Spleen (tissue), 11 donors: ENCODE measurements around the gene ZNF226. TPM values are rescaled to one million over a fixed set of nuclear protein-coding genes. Genes with fewer than 3 reads are reported as not detected.

Experiments
- DNase-seq: peaks from one replicate; pipeline ENCODE4 v3.0.0-alpha.2; 2020
- H3K27ac ChIP-seq, 8 donors: fragments of 200-600 bp; sonication (generic) in 7 of 8; 1 replicate in 4 of 8; 2 replicates in 4 of 8; pipeline versions ENCODE4 v1.5.0 to v1.8.0; 2016 to 2021; ENCODE audit warnings: inconsistent platforms in 4 of 8, mild to moderate bottlenecking in 4 of 8, moderate library complexity in 1 of 8
- H3K27me3 ChIP-seq, 7 donors: fragments of 200-600 bp; sonication (generic) in 6 of 7; replicated peaks in 1 of 7; 1 replicate in 4 of 7; 2 replicates in 3 of 7; pipeline versions ENCODE4 v1.5.0 to v1.8.0; 2016 to 2021; ENCODE audit warnings: inconsistent platforms in 3 of 7, mild to moderate bottlenecking in 1 of 7
- H3K36me3 ChIP-seq, 6 donors: fragments of 200-600 bp; sonication (generic) in 5 of 6; 1 replicate in 4 of 6; 2 replicates in 2 of 6; pipeline versions ENCODE4 v1.5.0 to v1.8.0; 2016 to 2021; ENCODE audit warnings: inconsistent platforms in 2 of 6
- H3K4me1 ChIP-seq, 6 donors: fragments of 200-600 bp; sonication (generic) in 5 of 6; 1 replicate in 3 of 6; 2 replicates in 3 of 6; pipeline versions ENCODE4 v1.5.0 to v1.8.0; 2016 to 2021; ENCODE audit warnings: inconsistent platforms in 3 of 6
- H3K4me3 ChIP-seq, 8 donors: fragments of 200-600 bp; sonication (generic) in 7 of 8; 1 replicate in 4 of 8; 2 replicates in 4 of 8; pipeline versions ENCODE4 v1.5.0 to v1.8.0; 2016 to 2021; ENCODE audit warnings: inconsistent platforms in 4 of 8, mild to moderate bottlenecking in 4 of 8, moderate library complexity in 2 of 8
- H3K9me3 ChIP-seq, 8 donors: fragments of 200-600 bp; sonication (generic) in 7 of 8; 1 replicate in 4 of 8; 2 replicates in 4 of 8; pipeline versions ENCODE4 v1.5.0 to v1.8.0; 2016 to 2021; ENCODE audit warnings: inconsistent platforms in 4 of 8
- POLR2A ChIP-seq, 3 donors: fragments of 450-650 bp; IDR thresholded peaks; one replicate each; pipeline ENCODE4 v1.5.1; 2017; ENCODE audit warnings: antibody characterized with exemption in 3 of 3, mild to moderate bottlenecking in 1 of 3
- POLR2AphosphoS5 ChIP-seq, 3 donors: sonication (generic); formaldehyde crosslinking; IDR thresholded peaks; one replicate each; pipeline ENCODE4 v1.5.1; 2017; ENCODE audit warnings: antibody characterized with exemption in 3 of 3
- WGBS, 5 donors: extraction: QIAGEN DNeasy Blood & Tissue Kit in 3 of 5; methylation state at CpG; one replicate each; pipeline versions ENCODE4 v1.1.5 to v1.1.7; 2013 to 2018; 5-methylcytosine and 5-hydroxymethylcytosine counted together
- intact Hi-C: fragments of 100-400 bp; cut with DNase I; formaldehyde crosslinking; loops from one replicate; pipeline ENCODE4 v1.15.0; 2023; ENCODE audit warnings: low total_unique reads
- polyA plus RNA-seq, 3 donors: library from polyadenylated mRNA; stranded (reverse); fragments of 200-250 nt; gene quantifications; one replicate each; pipeline ENCODE4 v1.2.1, GENCODE V29; 2013
- total RNA-seq, 7 donors: library from RNA; depleted of rRNA in 3 of 7; stranded (reverse); fragments of >200 nt in 3 of 7; fragmentation: NEBNext Ultra II Directional in 4 of 7; extraction: Animal tissue kit (Norgen Biotek cat#: 25700) in 4 of 7; gene quantifications; one replicate each; pipeline versions ENCODE4 v1.1.0 to v1.2.1, GENCODE V29; 2016 to 2021
- TF ChIP-seq, protein P1 (sequence below), 11 experiments: fragments of 200-600 bp in 7 of 11; fragments of 450-650 bp in 4 of 11; sonication (generic) in 4 of 11; IDR thresholded peaks in 8 of 11; conservative IDR thresholded peaks in 3 of 11; 1 replicate in 7 of 11; 2 replicates in 4 of 11; pipeline versions ENCODE4 v1.4.0 to v1.8.0; 2016 to 2021; ENCODE audit warnings: antibody characterized with exemption in 11 of 11, inconsistent platforms in 4 of 11, mild to moderate bottlenecking in 1 of 11
- donor health status: healthy with polysubstance abuse.
- donor health status: DM: no; HTN: no; CAD: no; lungs with moderate emphysema.
- donor health status: DM: no; HTN: no; CAD: no.
- donor health status: Bipolar disorder and iron deficiency.
- donor health status: healthy.
- donor health status: DM: no; HTN: no; CAD: no.
- donor health status: DM: yes; HTN: yes; CAD: no.

ZNF226 gene
- total and polyA plus RNA-seq, 10 donors, result 14.4 to 40.0 (median 25.4) TPM

DNA sequence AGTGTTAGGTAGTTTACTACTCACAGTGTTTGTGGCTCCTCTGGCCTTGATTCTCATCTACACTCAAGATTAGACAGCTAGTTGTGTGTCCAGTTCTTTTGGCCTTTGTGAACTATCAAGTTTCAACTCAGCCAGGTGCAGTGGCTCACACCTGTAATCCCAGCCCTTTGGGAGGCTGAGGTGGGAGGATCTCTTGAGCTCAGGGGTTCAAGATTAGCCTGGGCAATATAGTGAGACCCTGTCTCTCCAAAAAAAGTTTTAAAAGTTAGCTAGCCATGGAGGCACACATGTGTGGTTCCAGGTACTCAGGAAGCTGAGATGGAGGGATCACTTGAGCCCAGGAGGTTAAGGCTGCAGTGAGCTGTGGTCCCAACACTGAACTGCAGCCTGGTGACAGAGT lies 16.1 kb downstream of the ZNF226 start:
- no peak overlapping the region for H3K27ac ChIP-seq
- no peak for DNase-seq
- TF ChIP-seq POLR2A (IDR thresholded peaks at IDR 0.05), result no peak
- TF ChIP-seq POLR2AphosphoS5 (IDR thresholded peaks at IDR 0.05), result no peak
- TF ChIP-seq, protein P1, sequence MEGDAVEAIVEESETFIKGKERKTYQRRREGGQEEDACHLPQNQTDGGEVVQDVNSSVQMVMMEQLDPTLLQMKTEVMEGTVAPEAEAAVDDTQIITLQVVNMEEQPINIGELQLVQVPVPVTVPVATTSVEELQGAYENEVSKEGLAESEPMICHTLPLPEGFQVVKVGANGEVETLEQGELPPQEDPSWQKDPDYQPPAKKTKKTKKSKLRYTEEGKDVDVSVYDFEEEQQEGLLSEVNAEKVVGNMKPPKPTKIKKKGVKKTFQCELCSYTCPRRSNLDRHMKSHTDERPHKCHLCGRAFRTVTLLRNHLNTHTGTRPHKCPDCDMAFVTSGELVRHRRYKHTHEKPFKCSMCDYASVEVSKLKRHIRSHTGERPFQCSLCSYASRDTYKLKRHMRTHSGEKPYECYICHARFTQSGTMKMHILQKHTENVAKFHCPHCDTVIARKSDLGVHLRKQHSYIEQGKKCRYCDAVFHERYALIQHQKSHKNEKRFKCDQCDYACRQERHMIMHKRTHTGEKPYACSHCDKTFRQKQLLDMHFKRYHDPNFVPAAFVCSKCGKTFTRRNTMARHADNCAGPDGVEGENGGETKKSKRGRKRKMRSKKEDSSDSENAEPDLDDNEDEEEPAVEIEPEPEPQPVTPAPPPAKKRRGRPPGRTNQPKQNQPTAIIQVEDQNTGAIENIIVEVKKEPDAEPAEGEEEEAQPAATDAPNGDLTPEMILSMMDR (IDR thresholded peaks at IDR 0.05 in 8 of 11, conservative IDR thresholded peaks at IDR 0.05 in 3 of 11), result no peak
- H3K9me3 ChIP-seq, result peaks cover 21 to 100% (median 100%) of the 10 kb centered on the region in 8 donors
- no peak overlapping the region for H3K4me3 ChIP-seq
- H3K27me3 ChIP-seq, result no peaks in the 10 kb centered on the region
- peaks cover 6 to 17% (median 15%) of the 10 kb centered on the region in 6 donors for H3K36me3 ChIP-seq
- intact Hi-C loops, result no loop called here
- no peaks in the 10 kb centered on the region for H3K4me1 ChIP-seq

DNA sequence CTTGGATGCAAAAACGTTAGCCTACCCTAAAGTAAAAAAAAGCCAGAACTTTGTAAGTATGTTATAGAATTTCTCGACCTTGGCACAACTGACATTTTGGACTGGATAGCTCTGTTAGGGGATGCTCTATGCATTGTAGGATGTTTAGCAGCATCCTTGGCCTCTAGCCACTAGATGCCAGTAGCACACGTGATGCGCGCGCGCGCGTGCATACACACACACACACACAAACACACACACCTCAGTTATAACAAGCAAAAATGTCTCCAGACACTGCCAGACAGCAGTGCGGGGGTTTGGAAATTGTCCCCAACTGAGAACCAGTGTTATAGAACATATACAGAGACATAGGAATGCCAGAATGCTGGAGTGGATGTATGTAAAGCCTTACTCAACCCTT lies 17.2 kb downstream of the ZNF226 start:
- no peak for TF ChIP-seq POLR2AphosphoS5 (IDR thresholded peaks at IDR 0.05)
- TF ChIP-seq POLR2A (IDR thresholded peaks at IDR 0.05), result no peak
- TF ChIP-seq, protein P1 (IDR thresholded peaks at IDR 0.05 in 8 of 11, conservative IDR thresholded peaks at IDR 0.05 in 3 of 11), result no peak
- H3K4me1 ChIP-seq, result no peaks in the 10 kb centered on the region
- intact Hi-C loops, result no loop called here
- no peaks in the 10 kb centered on the region for H3K27me3 ChIP-seq
- no peak for DNase-seq
- H3K36me3 ChIP-seq, result peaks cover 0 to 5% (median 3%) of the 10 kb centered on the region in 6 donors
- WGBS, 5 donors, result 84 to 94% (median 87%) methylated on average over 10 of the region's 10 CpGs
- peaks cover 13 to 100% (median 100%) of the 10 kb centered on the region in 8 donors for H3K9me3 ChIP-seq
- no peak overlapping the region for H3K27ac ChIP-seq
- no peak overlapping the region for H3K4me3 ChIP-seq

DNA sequence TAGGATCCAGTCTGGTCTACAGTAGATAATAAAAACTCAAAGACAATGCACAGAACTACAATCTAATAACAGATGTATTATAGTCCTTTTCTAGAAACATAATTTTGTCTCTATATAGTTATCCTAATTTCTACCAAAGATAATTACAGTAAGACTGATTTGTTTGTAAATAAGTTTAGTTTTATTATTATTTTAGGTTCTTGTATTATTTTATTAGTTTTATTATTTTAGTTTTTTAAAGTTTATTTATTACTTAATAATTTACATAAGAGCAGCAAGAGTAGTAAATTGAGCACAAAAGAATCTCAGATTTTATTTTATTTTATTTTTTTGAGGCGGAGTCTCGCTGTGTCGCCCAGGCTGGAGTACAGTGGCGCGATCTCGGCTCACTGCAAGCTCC lies 25.1 kb downstream of the ZNF226 start:
- Histone ChIP-seq H3K9me3 (peaks cover 0 to 100% (median 96%) of the 10 kb centered on the region in 8 donors), H3K27ac (no peak overlapping the region), H3K36me3 (no peaks in the 10 kb centered on the region), H3K27me3 (no peaks in the 10 kb centered on the region), H3K4me3 (no peak overlapping the region), H3K4me1 (no peaks in the 10 kb centered on the region)
- no peak for DNase-seq
- WGBS, 5 donors, result 97 to 99% (median 98%) methylated on average over 6 of the region's 6 CpGs
- TF ChIP-seq, protein P1 (IDR thresholded peaks at IDR 0.05 in 8 of 11, conservative IDR thresholded peaks at IDR 0.05 in 3 of 11), result no peak
- TF ChIP-seq POLR2A (IDR thresholded peaks at IDR 0.05) (no peak), POLR2AphosphoS5 (IDR thresholded peaks at IDR 0.05) (no peak)
- intact Hi-C loops, result no loop called here

DNA sequence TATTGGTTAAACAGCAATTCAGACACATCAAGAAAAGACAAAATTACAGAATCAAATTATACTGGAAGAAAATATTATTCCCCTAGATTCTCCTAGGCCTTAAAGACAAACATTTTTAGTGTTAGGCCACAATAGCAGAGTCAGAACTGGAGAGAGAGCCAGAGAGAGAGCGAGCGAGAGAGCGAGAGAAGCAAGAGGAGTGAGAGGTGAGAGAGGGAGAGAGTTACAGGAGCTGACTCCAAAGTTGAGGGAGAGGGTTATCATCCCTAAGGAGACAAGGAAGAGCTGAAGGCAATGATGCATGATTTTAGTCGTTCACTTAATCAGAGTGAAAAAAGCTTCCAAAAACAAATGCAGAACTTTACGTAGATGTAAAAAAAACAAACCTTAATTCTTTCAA lies 27.2 kb downstream of the ZNF226 start:
- Histone ChIP-seq H3K36me3 (no peaks in the 10 kb centered on the region), H3K4me3 (no peak overlapping the region), H3K4me1 (no peaks in the 10 kb centered on the region), H3K9me3 (peaks cover 0 to 100% (median 95%) of the 10 kb centered on the region in 8 donors), H3K27me3 (no peaks in the 10 kb centered on the region), H3K27ac (no peak overlapping the region)
- 77 to 84% (median 80%) methylated on average over 5 of the region's 5 CpGs for WGBS, 5 donors
- TF ChIP-seq POLR2AphosphoS5 (IDR thresholded peaks at IDR 0.05) (no peak), POLR2A (IDR thresholded peaks at IDR 0.05) (no peak)
- TF ChIP-seq, protein P1 (IDR thresholded peaks at IDR 0.05 in 8 of 11, conservative IDR thresholded peaks at IDR 0.05 in 3 of 11), result no peak
- DNase-seq, result no peak
- intact Hi-C loops, result no loop called here
